ENCODE measurements around the gene CRIM1.

DNA sequence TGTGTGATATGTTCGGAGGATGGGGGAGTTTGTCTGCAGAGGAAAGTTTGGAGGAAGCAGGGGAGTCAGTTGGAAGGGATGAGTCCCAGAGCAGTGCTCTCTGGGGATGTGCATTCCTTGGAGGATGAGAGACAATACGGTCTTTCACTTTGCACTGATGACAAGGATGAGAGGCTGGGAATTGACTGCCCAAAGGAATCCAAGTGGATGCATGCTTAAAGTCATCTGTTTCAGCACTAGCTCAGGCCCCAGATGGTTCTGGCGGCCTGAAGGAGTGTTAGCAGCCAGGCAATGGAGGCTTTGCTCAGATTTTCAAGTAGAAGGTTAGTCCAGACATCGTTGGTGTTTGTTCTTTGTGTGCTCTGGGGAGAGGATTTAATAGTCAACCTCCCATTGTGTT, 100.2 kb downstream of the CRIM1 start:
- TF ChIP-seq, protein P1, sequence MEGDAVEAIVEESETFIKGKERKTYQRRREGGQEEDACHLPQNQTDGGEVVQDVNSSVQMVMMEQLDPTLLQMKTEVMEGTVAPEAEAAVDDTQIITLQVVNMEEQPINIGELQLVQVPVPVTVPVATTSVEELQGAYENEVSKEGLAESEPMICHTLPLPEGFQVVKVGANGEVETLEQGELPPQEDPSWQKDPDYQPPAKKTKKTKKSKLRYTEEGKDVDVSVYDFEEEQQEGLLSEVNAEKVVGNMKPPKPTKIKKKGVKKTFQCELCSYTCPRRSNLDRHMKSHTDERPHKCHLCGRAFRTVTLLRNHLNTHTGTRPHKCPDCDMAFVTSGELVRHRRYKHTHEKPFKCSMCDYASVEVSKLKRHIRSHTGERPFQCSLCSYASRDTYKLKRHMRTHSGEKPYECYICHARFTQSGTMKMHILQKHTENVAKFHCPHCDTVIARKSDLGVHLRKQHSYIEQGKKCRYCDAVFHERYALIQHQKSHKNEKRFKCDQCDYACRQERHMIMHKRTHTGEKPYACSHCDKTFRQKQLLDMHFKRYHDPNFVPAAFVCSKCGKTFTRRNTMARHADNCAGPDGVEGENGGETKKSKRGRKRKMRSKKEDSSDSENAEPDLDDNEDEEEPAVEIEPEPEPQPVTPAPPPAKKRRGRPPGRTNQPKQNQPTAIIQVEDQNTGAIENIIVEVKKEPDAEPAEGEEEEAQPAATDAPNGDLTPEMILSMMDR (conservative IDR thresholded peaks at IDR 0.05; ENCODE audit: low read depth, low read length), result no peak
- no peak for TF ChIP-seq EZH2 (IDR thresholded peaks at IDR 0.05; ENCODE audit: borderline replicate concordance, low read depth, low read length, poor library complexity, severe bottlenecking)

Data from A673 (cell line).